Activated B cell treated with CpG ODN at 0.5 μM for 24 hours (primary cell): ENCODE results near the gene CROCC2. TPM values are rescaled to one million over a fixed set of nuclear protein-coding genes. Genes with fewer than 3 reads are reported as not detected.
A peak's percentile ranks its signal among the peaks of the same experiment; 100 is the strongest.

Experiments used
- ATAC-seq: fragments of 200-7000 bp; cut with Tn5 transposase; one replicate; pipeline ENCODE4 v1.10.0; 2021; ENCODE audit warnings: low read depth, mild to moderate bottlenecking, moderate library complexity
- CTCF ChIA-PET: fragments of 350-600 bp; sonication (Branson Sonifier 250); formaldehyde crosslinking; loops from one replicate; lab custom pipeline; 2021; ENCODE audit warnings: antibody characterized with exemption; lab: Charles Lee
- POLR2A ChIA-PET: fragments of 350-600 bp; sonication (Branson Sonifier 250); formaldehyde crosslinking; loops from one replicate; lab custom pipeline; 2021; ENCODE audit warnings: antibody characterized with exemption; lab: Charles Lee
- DNase-seq: peaks from one replicate; pipeline ENCODE4 v3.0.0; 2022
- H3K27ac Mint-ChIP-seq: one replicate; pipeline ENCODE4 v1.8.0; 2020; ENCODE audit warnings: mixed read lengths
- H3K27me3 Mint-ChIP-seq: one replicate; pipeline ENCODE4 v1.8.0; 2021; ENCODE audit warnings: mixed read lengths
- H3K36me3 Mint-ChIP-seq: one replicate; pipeline ENCODE4 v1.8.0; 2021; ENCODE audit warnings: low read depth, mixed read lengths
- H3K4me1 Mint-ChIP-seq: one replicate; pipeline ENCODE4 v1.8.0; 2021; ENCODE audit warnings: mixed read lengths
- H3K4me3 Mint-ChIP-seq: one replicate; pipeline ENCODE4 v1.8.0; 2020; ENCODE audit warnings: mild to moderate bottlenecking, mixed read lengths
- H3K9me3 Mint-ChIP-seq: one replicate; pipeline ENCODE4 v1.8.0; 2020; ENCODE audit warnings: mixed read lengths
- intact Hi-C: fragments of 100-400 bp; cut with micrococcal nuclease; formaldehyde crosslinking; loops from one replicate; pipeline ENCODE4 v1.15.1; 2024
- total RNA-seq: library from RNA; stranded (reverse); gene quantifications from 2 replicates; pipeline ENCODE4 v1.2.3, GENCODE V29; 2022
- TF ChIP-seq, protein P1 (sequence below): fragments of 200-600 bp; IDR thresholded peaks from one replicate; pipeline ENCODE4 v1.8.0; 2022; ENCODE audit warnings: antibody characterized with exemption, mild to moderate bottlenecking

The CROCC2 gene
- total RNA-seq, 1 donor from 2014 or later, result not detected

DNA sequence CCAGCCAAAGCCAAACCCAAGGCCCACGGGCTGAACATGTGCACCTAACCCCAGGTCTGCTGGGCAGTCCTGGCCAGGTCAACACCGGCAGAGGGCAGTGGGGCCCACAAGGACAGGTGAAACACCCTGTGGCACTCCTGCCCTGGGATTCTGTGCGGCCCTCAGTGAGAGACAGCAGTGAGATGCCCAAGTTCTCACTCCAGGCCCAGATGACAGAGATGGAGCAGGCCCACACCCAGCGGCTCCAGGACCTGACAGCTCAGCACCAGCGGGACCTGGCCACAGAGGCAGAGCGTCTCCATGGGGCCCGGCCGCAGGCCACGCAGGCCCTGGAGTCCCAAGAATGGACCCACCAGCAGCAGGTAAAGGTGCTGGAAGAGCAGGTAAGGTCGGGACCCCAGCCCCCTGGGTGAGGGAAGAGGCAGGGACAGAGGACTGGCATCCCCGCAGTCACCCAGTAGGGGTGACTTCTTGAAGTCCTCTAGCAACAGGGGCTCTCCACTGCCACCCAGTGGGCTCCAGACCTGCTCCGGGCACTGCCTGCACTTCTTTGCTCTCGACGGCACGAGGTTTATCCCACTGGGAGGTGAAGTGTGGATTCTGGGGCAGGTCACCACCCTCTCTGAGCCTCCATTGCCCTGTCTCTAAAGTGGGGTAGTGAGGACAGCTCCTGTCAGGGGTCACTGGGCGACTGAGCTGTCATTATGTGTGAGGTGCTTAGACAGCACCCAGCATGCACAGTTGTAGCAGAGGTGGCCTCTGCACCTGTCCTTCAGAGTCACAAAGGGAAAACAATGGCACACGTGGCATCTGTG, 83.5 kb downstream of the CROCC2 start:
- no peak overlapping the region for H3K27ac Mint-ChIP-seq
- H3K36me3 Mint-ChIP-seq, result no peaks in the 10 kb centered on the region
- H3K27me3 Mint-ChIP-seq, result peaks cover 5% of the 10 kb centered on the region
- intact Hi-C loops, result loop anchor here (10.0 kb wide), 1 partner anchor 225 kb away; no protein-coding TSS in a partner anchor
- DNase-seq (peak; percentile 15), ATAC-seq (peak; percentile 42)
- ChIA-PET CTCF (no interaction called here), POLR2A (no interaction called here)
- no peaks in the 10 kb centered on the region for H3K9me3 Mint-ChIP-seq
- no peak overlapping the region for H3K4me3 Mint-ChIP-seq
- TF ChIP-seq, protein P1, sequence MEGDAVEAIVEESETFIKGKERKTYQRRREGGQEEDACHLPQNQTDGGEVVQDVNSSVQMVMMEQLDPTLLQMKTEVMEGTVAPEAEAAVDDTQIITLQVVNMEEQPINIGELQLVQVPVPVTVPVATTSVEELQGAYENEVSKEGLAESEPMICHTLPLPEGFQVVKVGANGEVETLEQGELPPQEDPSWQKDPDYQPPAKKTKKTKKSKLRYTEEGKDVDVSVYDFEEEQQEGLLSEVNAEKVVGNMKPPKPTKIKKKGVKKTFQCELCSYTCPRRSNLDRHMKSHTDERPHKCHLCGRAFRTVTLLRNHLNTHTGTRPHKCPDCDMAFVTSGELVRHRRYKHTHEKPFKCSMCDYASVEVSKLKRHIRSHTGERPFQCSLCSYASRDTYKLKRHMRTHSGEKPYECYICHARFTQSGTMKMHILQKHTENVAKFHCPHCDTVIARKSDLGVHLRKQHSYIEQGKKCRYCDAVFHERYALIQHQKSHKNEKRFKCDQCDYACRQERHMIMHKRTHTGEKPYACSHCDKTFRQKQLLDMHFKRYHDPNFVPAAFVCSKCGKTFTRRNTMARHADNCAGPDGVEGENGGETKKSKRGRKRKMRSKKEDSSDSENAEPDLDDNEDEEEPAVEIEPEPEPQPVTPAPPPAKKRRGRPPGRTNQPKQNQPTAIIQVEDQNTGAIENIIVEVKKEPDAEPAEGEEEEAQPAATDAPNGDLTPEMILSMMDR, result no peak
- no peaks in the 10 kb centered on the region for H3K4me1 Mint-ChIP-seq

- Mint-ChIP-seq H3K27ac (no peak overlapping the region), H3K9me3 (no peaks in the 10 kb centered on the region), H3K4me3 (no peak overlapping the region), H3K36me3 (no peaks in the 10 kb centered on the region), H3K27me3 (peaks cover 5% of the 10 kb centered on the region), H3K4me1 (no peaks in the 10 kb centered on the region)
- TF ChIP-seq, protein P1, result no peak
- CTCF ChIA-PET, result no interaction called here
- DNase-seq (no peak), ATAC-seq (no peak)
- intact Hi-C loops, result no loop called here
- POLR2A ChIA-PET, result no interaction called here
Measured at GRCh38 chr2:240990266-240990529, 84.1 kb downstream of the CROCC2 start.

DNA sequence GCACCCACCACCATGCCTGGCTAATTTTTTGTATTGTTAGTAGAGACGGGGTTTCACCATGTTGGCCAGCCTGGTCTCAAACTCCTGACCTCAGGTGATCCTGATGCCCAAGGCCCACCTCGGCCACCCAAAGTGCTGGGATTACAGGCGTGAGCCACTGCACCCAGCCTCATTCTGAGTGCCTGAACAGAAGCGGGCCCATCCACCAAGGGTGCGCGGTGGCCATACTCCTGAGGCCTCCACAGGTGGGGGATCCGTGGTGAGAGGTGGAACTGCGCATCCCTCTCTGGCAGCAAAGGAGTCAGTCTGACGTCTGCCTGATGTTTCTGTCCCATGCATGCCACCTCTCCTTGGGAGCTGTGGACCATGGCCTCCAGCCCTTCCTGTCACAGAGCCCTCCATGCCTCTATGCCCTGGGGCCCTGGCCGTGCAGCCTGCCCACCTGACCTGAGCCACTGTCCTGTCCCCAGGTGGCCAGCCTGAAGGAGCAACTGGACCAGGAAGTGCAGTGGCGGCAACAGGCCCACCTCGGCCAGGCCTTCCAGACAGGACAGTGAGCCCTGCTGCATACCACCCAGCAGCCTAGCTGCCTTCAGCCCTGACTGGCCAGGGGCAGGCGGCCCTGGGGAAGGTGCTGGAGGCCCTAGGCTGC, 84.7 kb downstream of the CROCC2 start:
- H3K27ac Mint-ChIP-seq, result no peak overlapping the region
- H3K4me3 Mint-ChIP-seq, result no peak overlapping the region
- no peaks in the 10 kb centered on the region for H3K36me3 Mint-ChIP-seq
- no peaks in the 10 kb centered on the region for H3K4me1 Mint-ChIP-seq
- peaks cover 5% of the 10 kb centered on the region for H3K27me3 Mint-ChIP-seq
- intact Hi-C loops, result no loop called here
- ATAC-seq (no peak), DNase-seq (peak; percentile 13)
- POLR2A ChIA-PET, result no interaction called here
- TF ChIP-seq, protein P1, result no peak
- H3K9me3 Mint-ChIP-seq, result no peaks in the 10 kb centered on the region
- CTCF ChIA-PET, result no interaction called here

DNA sequence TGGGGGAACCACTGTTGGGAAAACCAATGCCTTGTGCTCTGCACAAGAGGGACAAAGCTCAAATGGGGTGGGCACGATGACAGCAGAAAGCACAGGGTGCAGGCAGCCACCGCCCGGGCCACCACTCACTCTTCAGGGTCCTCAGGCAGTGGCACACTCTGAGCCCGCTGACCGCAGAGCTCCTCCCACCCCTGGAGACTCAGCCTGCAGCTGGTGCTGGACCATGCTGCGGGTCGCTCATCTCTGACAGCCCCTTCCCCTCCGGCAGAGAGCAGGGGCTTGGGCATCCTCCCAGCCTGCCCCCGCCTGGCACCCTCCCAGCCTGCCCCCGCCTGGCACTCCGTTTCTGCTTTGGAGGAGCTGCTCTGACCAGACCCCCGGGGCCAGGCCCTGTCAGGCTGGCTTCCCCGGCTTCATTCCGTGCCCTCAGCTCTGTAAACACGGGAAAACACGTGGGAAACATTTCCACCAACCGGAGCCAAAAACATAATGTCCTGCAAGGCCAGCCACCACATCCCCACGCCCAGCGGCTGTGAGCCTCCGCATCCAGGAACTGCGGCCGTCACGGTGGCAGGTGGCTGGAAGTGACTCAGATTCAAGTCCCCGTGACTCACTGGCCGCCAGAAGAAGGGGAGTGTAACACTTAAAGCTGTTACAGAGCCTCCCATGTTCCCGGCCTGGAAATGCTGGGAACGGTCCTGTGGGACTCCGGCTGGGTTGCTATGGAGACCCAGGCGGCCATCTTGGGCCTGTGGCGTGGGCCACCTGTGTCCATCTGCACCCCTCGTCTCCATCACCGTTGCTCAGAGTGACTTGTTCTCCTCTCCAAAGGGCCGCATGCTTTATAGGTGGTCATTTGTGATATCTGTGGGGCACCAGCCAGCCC, 85.5 kb downstream of the CROCC2 start:
- H3K36me3 Mint-ChIP-seq, result no peaks in the 10 kb centered on the region
- intact Hi-C loops, result no loop called here
- peaks cover 5% of the 10 kb centered on the region for H3K27me3 Mint-ChIP-seq
- TF ChIP-seq, protein P1, result no peak
- ATAC-seq (no peak), DNase-seq (peak; percentile 11)
- no peaks in the 10 kb centered on the region for H3K9me3 Mint-ChIP-seq
- no peak overlapping the region for H3K4me3 Mint-ChIP-seq
- H3K27ac Mint-ChIP-seq, result no peak overlapping the region
- H3K4me1 Mint-ChIP-seq, result no peaks in the 10 kb centered on the region
- POLR2A ChIA-PET, result no interaction called here
- CTCF ChIA-PET, result no interaction called here
